CD4-positive, alpha-beta T cell treated with Interleukin-6 at 100 ng/mL for 8 hours (primary cell): Measurements from ENCODE around the gene TMEM135.
"Not testable (repeated sequence)": the region's sequence is repeated elsewhere in the genome, so short reads cannot be mapped to it uniquely, and the experiment has no call there.

ENCODE experiments used
- DNase-seq: peaks from one replicate; pipeline ENCODE4 v3.0.0-alpha.2; 2020; ENCODE audit warnings: mixed read lengths, low spot score

TMEM135 gene

DNA sequence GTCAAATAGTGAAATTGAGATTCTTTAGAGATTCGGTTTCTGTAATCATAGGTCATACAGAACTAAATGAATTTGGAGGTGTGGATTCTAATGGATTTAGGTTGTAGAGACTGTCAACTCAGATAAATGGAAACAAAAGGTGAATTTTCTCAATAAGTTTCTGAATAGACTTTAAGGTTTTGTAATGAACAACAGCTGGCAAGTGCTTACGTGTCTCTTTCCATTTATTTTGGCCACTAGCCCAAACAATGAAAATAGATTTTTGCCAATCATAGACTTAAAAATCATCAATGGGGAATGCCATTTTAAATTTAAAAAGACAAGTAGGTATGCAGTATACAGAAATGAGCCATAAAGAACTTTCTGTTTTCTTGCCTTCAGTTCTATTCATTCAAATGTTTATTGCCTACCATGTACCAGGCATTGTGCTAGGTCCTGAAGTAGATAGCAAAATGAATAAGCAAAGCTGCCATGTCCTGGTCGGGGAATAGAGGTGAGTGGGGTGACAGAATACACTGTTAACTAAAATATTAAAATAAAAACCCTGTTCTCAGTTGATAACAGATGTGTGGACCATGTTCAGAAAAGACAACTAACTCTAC is 16.9 kb upstream of the TMEM135 start:
- no peak for DNase-seq

DNA sequence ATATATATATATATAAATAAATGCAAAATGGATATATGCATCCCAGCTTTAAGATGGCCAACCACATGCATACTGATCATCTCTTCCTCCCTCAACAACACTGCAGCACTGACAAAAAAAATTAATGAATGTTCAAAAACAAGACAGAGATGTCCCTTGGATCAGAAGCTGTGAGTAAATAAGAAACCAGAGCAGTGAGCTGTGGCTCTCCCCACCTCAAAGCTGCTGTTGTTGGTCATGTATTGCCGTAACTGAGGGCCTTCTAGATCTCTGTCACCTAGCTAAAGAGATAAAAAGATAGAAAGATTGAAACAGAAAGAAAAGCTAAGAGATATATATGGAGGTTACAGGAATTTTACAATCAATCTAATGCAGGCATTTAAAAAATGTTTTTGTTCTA is 15.5 kb upstream of the TMEM135 start:
- DNase-seq = no peak

DNA sequence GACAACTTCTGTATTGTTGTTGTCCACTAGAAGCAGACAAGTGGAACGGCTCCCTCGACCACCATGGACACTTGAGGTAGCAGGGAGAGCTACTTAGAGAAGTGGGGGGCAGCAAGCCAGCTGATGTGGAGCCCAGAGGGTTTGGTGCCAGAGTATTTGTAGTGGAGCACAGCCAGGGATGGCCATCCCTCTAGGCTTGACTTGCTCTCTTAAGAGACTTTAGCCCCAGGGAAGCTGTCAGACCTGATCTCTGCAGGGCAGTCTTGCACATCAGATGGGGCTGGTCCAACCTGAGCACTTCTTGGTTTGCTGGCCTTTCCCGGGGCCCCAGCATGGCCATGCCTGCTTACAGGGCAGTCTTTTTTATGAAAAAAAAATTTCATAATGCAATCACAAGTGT is 15.0 kb upstream of the TMEM135 start:
- no peak for DNase-seq

DNA sequence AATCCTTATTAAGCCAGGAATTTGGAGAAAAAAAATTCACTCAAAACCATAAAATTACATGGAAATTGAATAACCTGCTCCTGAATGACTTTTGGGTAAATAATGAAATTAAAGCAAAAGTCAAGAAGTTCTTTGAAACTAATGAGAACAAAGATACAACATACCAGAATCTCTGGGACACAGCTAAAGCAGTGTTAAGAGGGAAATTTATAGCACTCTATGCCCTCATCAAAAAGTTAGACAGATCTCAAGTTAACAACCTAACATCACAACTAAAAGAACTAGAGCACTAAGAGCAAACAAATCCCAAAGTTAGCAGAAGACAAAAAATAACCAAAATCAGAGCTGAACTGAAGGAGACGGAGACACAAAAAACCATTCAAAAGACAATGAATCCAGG is 11.3 kb upstream of the TMEM135 start:
- DNase-seq = not testable (repeated sequence)

DNA sequence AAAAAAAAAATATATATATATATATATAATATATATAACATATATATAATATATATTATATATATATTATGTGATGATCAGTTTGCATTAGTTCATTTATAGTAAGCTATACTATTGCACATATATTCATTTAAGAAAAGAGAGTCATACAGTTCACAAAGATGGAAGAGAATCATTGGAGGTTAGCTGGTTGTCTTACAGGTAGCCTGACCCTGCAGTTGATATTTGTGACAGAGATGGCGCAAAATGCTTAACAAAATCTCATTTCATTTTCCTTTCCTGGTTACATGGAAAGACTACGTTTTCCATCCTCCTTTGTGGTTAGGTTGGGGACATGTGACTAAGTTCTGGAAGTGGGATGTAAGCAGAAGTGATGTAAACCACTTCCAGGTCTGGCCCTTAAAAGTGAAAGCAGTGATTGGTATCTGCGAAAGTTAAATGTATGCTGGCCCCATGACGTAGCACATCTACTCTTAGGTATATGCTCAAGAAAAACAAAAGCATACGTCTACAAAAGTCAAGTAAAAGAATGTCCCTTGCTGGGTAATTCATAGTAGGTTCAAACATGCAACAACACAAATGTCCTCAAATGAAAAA is 7.2 kb upstream of the TMEM135 start:
- no peak for DNase-seq

DNA sequence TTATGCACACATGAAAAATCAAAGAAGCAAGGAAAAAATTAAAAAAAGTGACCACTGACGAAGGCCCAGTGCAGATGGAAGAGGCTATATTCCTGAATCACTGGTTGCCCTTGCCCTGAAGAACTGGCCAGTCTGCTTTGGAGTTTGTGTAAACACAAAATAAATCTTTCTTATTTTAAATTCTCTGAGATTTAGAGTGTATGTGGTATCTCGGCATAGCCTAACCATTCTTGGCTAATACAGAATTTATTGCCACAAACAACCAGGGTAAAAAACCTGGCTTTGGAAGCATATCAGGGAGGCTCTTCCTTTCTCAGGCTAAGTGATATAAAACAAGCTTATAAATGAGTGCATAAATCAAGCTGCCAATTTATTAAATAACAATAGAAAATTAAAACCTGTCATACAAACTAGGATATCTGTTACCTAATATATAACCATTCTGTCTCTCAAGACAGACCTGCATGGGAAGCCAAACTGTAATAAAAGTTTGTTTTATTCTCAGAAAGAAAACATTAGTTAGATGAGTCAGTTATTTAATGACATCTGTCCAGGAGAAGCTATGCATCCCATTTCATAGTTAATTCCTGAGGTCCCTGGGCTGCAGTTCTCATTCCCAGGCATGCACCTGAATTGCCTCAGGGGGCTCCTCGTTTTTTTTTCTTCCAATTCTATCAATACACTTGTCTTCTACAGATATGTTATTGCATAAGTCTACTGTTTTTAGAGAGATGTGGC is 6.1 kb upstream of the TMEM135 start:
- DNase-seq = no peak

DNA sequence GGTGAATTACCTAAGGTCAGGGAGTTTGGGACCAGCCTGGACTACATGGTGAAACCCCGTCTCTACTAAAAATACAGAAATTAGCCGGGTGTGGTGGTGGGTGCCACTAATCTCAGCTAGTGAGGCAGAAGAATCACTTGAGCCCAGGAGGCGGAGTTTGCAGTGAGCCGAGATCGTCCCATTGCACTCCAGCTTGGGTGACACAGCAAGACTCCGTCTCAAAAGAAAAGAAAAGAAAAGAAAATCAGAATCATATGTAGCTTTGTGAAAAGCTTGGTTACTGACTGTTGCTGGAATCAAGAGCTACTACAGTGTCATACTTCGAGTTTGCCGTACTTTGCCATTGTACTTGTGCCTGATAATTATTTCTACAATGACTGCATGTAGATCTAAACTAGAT is 4.2 kb upstream of the TMEM135 start:
- no peak for DNase-seq

DNA sequence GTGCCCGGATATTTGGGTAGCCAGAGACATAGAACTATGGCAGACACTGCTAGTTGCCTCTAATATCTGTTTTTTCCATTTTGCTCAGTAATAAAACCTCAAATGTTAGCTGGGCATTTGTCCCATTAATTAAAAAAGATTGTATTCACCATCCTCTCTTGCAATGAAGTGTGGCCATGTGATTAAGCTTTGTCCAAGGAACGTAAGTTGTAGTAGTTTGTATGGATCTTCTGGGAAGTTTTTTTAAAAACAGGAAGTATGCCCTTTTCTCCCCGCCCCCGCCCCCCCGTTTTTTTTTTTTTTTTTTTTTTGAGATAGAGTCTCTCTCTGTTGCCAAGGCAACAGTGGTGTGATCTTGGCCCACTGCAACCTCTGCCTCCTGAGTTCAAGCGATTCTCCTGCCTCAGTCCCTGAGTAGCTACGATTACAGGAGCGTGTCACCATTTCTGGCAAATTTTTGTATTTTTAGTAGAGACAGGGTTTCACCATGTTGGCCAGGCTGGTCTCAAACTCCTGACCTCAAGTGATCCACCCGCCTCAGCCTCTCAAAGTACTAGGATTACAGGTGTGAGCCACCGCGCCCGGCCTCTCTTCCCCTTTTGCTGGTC is 1.7 kb upstream of the TMEM135 start:
- DNase-seq = no peak

DNA sequence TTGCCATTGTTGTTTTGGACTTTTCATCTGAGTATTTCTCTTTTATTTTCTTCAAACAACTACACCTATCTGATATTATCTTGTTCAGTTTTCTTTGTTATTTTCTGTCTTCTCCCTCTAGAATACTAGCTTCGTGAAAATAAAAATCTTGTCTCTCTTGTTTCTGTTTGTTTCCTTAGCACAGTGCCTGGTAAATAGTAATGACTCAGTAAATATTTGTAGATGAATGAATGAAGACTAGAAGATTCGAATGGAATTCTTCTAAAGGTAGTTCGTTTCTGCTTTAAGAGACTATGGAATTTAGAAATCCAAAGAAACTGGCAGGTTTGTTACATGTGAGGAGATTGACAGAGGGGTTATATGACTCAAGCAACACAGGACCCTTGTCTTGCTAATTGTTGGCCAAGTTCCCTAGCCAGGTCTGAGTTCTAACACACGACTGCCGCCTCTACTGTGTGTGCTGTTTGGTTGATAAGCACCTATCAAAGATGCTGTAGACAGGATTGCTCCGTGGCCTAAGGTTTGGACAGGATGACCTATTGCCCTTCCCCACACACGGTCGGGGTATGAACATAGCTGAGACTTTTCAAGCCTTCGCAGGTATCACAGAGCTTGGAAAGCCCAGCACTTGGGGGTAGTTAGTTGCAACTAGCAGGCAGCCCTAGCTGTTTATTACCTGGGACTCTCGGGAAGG is 831 bp upstream of the TMEM135 start:
- DNase-seq = no peak

DNA sequence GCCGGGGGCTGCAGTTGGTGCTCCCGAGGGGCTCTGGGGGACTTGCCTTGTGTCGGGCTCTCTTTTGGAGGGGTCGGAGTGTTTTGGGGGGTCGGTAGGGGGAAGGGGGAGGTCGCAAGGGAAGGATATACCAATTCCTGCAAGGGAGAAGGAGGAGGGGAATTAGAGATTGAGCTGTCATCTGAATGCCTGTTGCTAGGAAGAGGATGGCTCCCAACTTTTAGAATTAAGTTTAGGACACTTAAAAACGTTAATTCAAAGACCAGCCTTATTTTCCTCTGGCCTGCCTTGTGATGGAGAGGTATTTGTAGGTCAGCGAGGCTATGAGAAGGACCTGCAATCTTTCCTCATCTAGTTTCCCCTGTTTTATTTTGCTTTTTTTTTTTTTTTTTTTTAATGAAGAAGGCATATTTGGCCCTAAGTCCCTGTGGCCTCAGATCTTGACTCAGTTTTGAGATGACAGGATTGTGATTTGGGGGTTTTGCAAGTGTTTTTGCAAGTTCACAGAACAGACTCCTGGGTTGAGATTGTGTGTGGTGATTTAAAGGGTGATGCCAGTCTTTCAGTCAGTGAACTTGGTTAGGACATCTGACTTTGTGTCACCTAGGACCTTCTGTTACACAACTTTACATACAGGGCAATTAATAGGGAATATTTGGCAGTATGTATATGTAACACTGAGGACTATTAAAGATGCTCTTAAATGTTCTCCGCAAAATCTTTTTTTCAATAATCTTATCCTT is 672 bp downstream of the TMEM135 start:
- DNase-seq = no peak

DNA sequence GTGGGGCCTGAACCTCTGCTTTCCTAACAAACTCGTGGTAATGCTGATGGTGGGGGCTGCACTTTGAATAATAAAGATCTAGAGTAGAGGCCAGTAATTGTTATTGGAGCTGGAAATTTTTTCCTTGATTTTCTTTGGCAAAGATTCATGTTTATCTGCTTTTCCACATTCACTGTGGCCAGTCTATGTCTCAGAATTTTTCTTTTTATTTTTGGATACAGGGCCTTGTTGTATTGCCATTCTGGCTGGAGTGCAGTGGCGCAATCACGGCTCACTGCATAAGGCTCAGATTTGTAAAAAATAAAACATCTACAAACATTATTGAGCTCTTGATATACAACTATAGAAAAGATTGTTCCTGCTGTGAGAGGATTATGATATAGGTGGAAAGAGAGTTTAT is 1.6 kb downstream of the TMEM135 start:
- no peak for DNase-seq

DNA sequence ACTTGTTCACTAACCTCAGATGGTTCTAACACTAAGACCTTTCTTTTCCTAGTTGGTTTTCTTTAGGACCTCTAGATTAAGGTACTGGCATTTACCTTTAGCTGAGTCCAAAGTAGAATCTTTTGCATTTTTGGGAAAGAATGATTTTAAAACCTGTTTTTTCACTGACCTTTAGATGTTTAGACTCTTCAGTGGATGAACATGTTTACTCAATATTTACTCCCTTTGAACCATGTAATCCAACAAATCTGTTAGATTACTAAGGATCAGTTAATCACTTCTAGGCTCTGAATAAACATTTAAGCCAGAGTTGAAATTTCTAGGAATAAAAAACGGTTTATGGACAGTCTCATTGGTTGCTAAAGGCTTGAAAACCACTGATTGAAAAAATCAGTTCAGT is 6.2 kb downstream of the TMEM135 start:
- no peak for DNase-seq

DNA sequence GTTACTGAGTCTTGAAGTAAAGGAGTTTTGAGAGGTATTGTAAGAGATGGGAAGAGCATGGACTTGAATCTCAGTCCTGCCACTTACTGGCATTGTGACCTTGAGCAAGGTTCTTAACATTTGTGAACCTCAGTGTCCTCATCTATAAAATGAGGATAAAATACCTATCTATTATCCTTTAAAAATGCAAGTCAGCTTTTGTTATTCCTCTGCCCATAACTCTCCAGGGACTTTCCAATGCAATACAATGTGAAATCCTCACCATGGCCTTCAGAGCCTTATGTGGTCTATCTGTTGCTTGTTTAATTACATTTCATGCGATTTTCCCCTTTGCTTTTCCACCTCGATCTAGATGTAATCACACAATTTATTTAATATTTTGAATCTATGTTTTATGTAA is 9.1 kb downstream of the TMEM135 start:
- no peak for DNase-seq

DNA sequence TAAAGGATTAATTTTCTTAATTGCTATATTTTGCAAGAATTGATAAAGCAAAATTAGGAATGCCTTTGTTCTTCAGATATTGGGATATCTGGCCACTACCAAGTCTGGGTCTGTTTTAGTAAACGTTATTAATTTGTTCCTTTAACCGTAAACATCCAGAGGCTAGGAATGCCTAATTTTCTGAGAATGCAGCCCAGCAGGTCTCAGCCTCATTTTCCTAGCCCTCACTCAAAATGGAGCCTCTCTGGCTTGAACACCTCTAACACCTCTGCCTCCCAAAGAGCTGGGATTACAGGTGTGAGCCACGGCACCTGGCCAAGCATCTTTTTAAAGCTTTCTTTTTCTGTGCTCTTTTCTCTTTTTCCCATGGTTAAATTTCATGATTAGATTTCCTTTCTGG is 18.4 kb downstream of the TMEM135 start:
- no peak for DNase-seq

DNA sequence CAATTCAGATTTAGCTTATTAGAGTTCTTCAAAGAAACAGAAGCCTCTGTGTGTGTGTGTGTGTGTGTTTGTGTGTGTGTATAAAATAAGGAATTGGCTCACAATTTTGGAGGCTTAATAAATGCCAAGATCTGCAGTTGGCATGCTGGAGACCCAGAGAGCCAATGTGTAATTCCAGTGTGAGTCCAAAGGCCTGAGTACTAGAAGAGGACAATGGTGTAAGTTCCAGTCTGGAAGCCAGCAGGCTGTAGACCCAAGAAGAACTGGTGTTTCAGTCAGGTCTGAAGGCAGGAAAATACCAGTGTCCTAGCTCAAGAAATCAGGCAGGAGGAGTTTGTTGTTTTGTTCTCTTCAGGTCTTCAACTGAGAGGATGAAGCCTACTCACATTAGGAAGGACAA is 20.0 kb downstream of the TMEM135 start:
- DNase-seq = no peak

DNA sequence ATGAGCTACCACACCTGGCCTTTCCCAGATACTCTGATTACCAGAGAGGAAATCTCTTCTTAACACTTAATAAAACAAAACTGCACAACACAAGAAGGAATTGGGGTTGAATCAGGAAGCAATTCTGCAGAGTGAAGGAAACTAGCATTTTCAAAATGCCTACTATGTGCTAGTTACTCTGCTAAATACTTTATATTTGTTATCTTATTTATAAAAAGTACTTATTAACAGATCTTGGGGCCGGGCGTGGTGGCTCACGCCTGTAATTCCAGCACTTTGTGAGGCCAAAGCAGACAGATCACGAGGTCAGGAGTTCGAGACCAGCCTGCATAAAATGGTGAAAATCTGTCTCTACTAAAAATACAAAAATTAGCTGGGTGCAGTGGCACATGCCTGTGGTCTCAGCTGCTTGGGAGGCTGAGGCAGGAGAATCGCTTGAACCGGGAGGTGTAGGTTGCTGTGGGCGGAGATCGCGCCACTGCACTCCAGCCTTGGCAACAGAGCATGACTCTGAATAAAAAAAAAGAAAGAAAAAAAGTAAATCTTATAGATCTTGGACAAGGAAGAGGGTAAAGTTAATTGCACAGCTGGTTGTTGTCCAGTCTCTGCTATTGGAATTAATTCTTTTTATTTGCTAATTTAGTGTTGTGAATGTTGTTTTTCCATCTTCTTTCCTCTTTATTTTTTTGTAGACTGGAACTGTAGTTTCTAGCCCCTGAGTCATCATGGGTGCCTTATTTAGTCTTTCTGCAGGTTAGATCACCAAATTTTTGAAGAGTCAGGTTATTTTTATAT is 22.1 kb downstream of the TMEM135 start:
- no peak for DNase-seq

DNA sequence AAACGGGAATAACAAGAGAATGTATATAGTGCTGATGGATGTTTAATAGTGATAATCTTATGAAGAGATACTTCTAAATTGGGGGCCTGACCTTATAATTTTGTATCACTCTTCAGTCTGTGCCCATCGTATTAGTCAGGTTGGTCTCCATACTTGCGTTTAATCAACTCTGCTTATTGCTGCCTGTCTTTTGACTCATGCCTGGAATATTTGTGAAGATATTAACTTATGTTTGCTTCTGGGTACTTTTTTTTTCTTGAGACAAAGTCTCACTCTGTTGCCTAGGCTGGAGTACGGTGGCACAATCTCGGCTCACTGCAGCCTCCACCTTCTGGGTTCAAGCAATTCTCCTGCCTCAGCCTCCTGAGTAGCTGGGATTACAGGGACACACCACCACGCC is 24.0 kb downstream of the TMEM135 start:
- DNase-seq = no peak

DNA sequence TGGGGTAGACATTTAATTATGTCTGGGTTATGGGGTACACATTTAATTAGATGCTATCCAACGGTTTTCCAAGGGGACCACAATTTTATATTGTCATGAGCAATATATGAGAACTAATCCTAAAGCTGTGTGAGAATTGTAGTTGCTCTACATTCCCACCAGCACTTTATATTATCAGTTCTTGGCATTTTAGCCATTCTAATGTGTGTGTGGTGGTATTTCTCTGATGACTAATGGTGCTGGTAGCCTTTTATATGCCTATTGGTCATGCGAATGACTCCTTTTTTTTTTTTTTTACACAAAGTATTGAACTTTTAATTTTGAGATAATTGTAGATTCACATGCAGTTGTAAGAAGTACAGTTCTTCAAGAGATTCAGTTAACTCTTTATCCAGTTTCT is 26.2 kb downstream of the TMEM135 start:
- no peak for DNase-seq

DNA sequence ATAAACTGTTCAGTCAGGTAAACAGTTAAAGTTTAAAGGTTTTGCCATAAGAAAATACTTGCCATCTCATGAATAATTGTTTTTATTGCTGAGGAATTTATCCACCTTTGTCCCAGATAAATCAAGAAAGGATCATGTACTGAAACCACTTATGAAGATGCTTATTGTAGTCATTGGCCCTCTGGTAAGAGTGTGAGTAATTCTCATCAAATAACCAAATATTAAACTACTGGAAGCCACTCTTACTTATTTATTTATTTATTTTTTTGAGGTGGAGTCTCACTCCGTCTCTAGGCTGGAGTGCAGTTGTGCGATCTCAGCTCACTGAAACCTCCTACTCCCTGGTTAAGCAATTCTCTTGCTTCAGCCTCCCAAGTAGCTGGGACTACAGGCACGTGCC is 35.1 kb downstream of the TMEM135 start:
- DNase-seq = no peak

DNA sequence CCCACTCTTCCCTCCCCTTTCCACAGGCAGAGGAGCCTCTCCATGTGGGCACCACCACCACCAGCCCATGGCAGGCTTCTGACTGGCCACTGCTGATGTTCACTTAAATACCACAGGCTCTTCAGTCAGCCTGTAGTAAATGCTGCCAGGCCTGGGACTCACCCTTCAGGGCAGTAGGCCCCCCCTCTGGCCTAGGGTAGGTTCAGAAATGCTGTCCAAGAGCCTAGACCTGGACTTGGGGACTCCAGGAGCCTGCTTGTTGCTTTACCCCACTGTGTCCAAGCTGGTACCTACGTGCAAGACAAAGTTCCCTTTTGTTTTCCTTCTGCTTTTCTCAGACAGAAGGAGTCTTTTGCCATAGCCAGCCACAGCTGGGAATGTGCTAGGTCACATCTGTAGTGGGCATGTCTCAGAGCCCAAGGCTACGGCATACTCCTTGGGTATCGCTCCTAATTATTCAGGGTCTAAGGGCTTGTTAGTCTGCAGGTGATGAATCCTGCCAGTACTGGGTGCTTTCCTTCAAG is 38.6 kb downstream of the TMEM135 start:
- no peak for DNase-seq

DNA sequence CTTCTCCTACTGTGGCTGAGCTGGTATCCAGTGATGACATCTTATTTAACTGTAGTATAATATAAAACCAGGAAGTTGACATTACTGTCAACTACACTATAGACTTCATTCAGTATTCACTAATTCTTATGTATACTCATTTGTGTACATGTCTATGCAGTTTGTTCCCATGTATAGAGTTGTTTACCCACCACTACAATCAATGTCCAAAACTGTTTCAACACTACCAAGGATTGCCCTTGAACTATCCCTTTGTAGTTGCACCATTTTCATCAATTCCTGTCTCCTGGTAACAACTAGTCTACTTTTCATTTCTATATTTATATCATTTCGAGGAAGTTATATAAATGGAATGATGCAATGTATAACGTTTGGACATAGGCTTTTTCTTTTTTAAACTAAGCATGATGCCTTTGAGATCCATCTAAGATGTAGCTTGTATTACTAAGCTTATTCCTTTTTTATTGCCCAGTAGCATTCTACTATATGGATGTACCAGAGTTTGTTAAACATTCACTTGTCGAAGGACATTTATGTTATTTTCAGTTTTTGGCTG is 39.2 kb downstream of the TMEM135 start:
- no peak for DNase-seq
